Left ventricle myocardium inferior (tissue), 1 donor: Measurements from ENCODE around the gene TAF10. TPM values are rescaled to one million over a fixed set of nuclear protein-coding genes. Genes with fewer than 3 reads are reported as not detected.

Experiments
- DNase-seq: peaks from one replicate; pipeline ENCODE4 v3.0.0-alpha.2; 2020
- H3K27ac ChIP-seq: fragments of 200-600 bp; replicated peaks from 2 replicates; pipeline ENCODE4 v1.8.0; 2021
- H3K27me3 ChIP-seq: fragments of 200-600 bp; 2 replicates; pipeline ENCODE4 v1.8.0; 2021; ENCODE audit warnings: low read depth
- H3K36me3 ChIP-seq: fragments of 200-600 bp; 2 replicates; pipeline ENCODE4 v1.8.0; 2021
- H3K4me1 ChIP-seq: fragments of 200-600 bp; 2 replicates; pipeline ENCODE4 v1.8.0; 2021
- H3K4me3 ChIP-seq: fragments of 200-600 bp; 2 replicates; pipeline ENCODE4 v1.8.0; 2021; ENCODE audit warnings: mild to moderate bottlenecking, moderate library complexity
- H3K9me3 ChIP-seq: fragments of 200-600 bp; replicated peaks from 2 replicates; pipeline ENCODE4 v1.8.0; 2021
- intact Hi-C: fragments of 100-400 bp; cut with micrococcal nuclease; formaldehyde crosslinking; loops from one replicate; pipeline ENCODE4 v1.11.0; 2022
- total RNA-seq: library from RNA; stranded (reverse); fragmentation: NEBNext Ultra II Directional; extraction: Animal tissue kit (Norgen Biotek cat#: 25700); gene quantifications from one replicate; pipeline ENCODE4 v1.2.1, GENCODE V29; 2021
- TF ChIP-seq, protein P1 (sequence below): fragments of 200-600 bp; IDR thresholded peaks from 2 replicates; pipeline ENCODE4 v1.8.0; 2021; ENCODE audit warnings: antibody characterized with exemption, mild to moderate bottlenecking, borderline replicate concordance
- donor health status: DM: no; HTN: yes; CAD: no; lungs with severe emphysema.

TAF10 gene
- total RNA-seq, 1 donor from 2014 or later = 106 TPM

DNA sequence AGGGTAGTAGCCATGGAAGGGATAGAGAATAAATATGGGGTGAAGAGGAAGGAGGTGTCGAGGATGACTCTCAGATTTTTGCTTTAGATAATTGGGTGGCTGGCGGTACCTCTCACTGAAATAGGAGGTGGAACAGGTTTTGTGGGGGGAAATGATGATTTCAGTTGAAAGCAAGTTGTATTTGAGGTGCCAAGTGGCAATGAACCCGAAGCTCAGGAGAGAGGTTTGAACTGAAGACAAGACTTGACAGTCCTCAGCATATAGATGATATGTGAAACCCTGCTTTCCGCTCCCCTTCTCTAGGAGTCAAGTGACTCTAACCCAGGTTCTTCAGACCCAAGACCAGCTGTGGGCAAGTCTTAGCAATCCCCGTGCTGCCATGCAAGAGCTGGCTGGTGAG, 42.3 kb downstream of the TAF10 start:
- Histone ChIP-seq H3K9me3 (no peaks in the 10 kb centered on the region), H3K36me3 (no peaks in the 10 kb centered on the region), H3K27me3 (no peaks in the 10 kb centered on the region), H3K27ac (no peak overlapping the region), H3K4me1 (peaks cover 34% of the 10 kb centered on the region), H3K4me3 (no peak overlapping the region)
- intact Hi-C loops = no loop called here
- DNase-seq = no peak
- TF ChIP-seq, protein P1, sequence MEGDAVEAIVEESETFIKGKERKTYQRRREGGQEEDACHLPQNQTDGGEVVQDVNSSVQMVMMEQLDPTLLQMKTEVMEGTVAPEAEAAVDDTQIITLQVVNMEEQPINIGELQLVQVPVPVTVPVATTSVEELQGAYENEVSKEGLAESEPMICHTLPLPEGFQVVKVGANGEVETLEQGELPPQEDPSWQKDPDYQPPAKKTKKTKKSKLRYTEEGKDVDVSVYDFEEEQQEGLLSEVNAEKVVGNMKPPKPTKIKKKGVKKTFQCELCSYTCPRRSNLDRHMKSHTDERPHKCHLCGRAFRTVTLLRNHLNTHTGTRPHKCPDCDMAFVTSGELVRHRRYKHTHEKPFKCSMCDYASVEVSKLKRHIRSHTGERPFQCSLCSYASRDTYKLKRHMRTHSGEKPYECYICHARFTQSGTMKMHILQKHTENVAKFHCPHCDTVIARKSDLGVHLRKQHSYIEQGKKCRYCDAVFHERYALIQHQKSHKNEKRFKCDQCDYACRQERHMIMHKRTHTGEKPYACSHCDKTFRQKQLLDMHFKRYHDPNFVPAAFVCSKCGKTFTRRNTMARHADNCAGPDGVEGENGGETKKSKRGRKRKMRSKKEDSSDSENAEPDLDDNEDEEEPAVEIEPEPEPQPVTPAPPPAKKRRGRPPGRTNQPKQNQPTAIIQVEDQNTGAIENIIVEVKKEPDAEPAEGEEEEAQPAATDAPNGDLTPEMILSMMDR = no peak

DNA sequence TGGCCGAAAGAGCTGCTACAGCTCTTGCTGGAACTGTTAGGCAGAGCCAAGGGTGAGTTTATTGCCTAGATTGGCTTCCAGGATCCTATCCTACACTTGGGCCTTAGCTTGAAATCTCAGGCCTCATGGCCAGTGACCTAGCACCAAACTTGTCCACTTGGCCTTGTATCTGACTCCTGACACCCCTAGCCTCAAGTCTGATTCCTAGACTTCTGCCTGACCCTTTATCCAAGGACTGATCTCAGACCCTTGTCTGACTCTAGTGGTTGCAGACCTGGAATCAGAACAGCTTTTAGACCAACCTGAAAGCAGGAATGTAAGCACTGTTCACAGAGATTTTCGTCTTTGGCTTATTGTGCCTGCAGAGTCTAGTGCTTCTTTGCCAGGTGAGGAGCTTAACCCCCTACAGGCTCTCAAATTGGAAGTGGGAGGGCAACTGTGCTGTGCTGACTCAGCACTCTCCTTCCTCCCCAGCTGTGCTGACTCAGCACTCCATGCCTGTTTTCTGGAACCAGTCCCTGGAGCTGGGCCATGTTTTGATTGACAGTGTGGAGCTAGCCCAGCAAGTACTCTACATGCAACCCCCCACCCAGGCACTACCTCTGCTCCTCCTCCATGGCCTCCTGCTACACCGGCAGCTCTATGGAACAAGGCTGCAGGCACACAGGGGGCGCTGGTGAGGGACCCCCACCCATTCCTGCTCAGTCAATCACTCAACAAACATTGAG, 43.7 kb downstream of the TAF10 start:
- H3K4me1 ChIP-seq = peaks cover 34% of the 10 kb centered on the region
- no peaks in the 10 kb centered on the region for H3K27me3 ChIP-seq
- TF ChIP-seq, protein P1 = no peak
- no peaks in the 10 kb centered on the region for H3K9me3 ChIP-seq
- intact Hi-C loops = no loop called here
- no peak overlapping the region for H3K4me3 ChIP-seq
- no peaks in the 10 kb centered on the region for H3K36me3 ChIP-seq
- peak overlapping the region; percentile 51 for H3K27ac ChIP-seq
- peak; percentile 51 for DNase-seq

DNA sequence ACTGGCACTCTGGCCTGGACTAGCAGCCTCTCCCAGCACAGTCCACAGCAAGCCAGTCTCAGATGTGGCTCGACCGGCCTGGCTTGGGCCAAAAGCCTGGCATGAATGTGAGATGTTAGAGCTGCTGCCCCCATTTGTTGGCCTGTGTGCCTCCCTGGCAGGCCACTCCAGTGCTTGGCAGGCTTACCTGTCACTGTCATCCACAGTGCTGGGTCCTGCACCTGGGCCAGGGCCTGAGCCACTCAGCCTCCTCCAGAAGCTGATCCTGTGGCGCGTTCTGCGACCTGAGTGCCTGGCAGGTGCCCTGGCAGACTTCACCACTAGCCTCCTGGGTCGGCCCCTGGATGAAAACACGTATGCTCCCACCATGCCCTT, 44.7 kb downstream of the TAF10 start:
- Histone ChIP-seq H3K9me3 (no peaks in the 10 kb centered on the region), H3K4me3 (no peak overlapping the region), H3K27ac (peak overlapping the region; percentile 51), H3K27me3 (no peaks in the 10 kb centered on the region), H3K4me1 (peaks cover 34% of the 10 kb centered on the region), H3K36me3 (no peaks in the 10 kb centered on the region)
- intact Hi-C loops = no loop called here
- DNase-seq = no peak
- TF ChIP-seq, protein P1 = no peak

DNA sequence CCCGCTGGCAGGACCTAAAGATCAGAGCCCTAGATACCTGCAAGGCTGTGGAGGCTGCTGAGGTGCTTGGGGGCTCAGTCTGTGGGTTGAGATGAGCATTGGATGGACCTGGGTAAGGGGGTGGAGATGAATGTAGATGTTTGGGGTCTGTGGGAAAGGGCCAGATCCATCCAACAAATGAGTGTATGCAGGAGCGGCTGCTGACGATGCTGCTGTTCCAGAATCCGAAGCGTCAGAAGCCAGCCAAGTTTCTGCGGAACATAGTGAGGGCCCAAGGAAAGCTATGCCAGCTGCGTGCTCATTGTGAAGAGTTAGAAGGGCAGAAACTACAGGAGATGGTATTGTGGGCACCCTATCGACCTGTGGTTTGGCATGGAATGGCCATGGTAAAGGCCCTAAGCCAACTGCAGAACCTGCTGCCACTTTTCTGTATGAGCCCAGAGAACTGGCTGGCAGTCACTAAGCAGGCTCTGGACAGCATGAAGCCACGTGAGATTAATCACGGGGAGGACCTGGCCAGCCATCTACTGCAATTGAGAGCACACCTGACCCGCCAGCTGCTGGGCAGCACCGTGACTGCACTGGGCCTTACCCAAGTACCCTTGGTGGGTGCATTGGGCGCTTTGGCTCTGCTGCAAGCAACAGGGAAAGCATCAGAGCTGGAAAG, 45.2 kb downstream of the TAF10 start:
- Histone ChIP-seq H3K4me1 (peaks cover 34% of the 10 kb centered on the region), H3K36me3 (no peaks in the 10 kb centered on the region), H3K27me3 (no peaks in the 10 kb centered on the region), H3K4me3 (no peak overlapping the region), H3K9me3 (no peaks in the 10 kb centered on the region), H3K27ac (peak overlapping the region; percentile 51)
- TF ChIP-seq, protein P1 = no peak
- intact Hi-C loops = no loop called here
- no peak for DNase-seq

DNA sequence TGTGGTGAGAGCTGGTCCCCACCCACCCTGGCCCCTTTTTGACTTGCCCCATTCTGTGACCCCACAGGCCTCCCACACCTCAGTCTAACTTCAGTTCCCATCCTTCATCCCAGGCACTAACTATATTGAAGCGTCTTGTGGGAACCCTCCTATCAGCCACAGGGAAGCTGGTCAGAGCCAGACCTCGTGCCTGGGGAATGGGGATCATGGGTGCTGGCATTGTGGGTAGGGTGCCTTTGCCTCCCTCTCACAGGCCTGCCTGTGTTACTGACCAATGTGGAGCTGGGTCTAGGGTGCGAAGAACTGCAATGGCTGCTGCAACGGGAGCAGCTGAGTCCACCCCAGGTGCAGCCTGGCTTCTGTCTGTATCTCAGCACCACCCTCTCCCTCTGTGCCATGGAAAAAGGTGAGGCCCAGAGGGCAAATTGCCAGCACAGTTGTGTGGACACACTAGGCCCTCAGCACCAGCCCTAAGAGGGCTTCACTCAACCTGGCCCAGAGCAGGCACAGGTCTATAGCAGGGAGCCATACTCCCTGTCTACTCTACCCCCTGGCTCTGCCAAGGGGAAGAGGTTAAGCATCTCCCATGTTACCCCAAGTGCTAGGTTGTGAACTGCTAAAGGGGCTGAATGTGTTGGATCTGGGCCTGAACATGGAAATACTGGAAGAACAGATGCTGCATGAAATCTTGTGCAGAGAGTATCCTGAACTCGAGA, 45.9 kb downstream of the TAF10 start:
- H3K4me1 ChIP-seq = peaks cover 34% of the 10 kb centered on the region
- no peak overlapping the region for H3K4me3 ChIP-seq
- H3K27me3 ChIP-seq = no peaks in the 10 kb centered on the region
- no peaks in the 10 kb centered on the region for H3K36me3 ChIP-seq
- H3K27ac ChIP-seq = peak overlapping the region; percentile 51
- intact Hi-C loops = no loop called here
- TF ChIP-seq, protein P1 = no peak
- no peaks in the 10 kb centered on the region for H3K9me3 ChIP-seq
- no peak for DNase-seq
